Neural cell (in vitro differentiated cells): ENCODE measurements around the gene STEAP1B.

Experiments used
- CTCF ChIP-seq: fragments of 450-650 bp; IDR thresholded peaks from 2 replicates; pipeline ENCODE4 v1.5.1; 2014; ENCODE audit warnings: antibody characterized with exemption, mild to moderate bottlenecking, moderate library complexity; ENCODE audit not compliant: poor library complexity, severe bottlenecking
- EP300 ChIP-seq: fragments of 450-650 bp; conservative IDR thresholded peaks from 2 replicates; pipeline ENCODE4 v1.6.1; 2014; ENCODE audit warnings: antibody characterized with exemption, mild to moderate bottlenecking, moderate library complexity; ENCODE audit not compliant: poor library complexity, severe bottlenecking
- EZH2 ChIP-seq: fragments of 200-600, 300-800 bp; shearing (Covaris generic), sonication (generic); IDR thresholded peaks from 2 replicates; pipeline ENCODE4 v1.6.1; 2014; ENCODE audit warnings: antibody characterized with exemption, low read length, borderline replicate concordance, mild to moderate bottlenecking; ENCODE audit not compliant: insufficient read depth, poor library complexity, severe bottlenecking
- MXI1 ChIP-seq: fragments of 450-650 bp; conservative IDR thresholded peaks from 2 replicates; pipeline ENCODE4 v1.6.1; 2014; ENCODE audit warnings: antibody characterized with exemption, mild to moderate bottlenecking; ENCODE audit not compliant: poor library complexity, severe bottlenecking
- POLR2AphosphoS5 ChIP-seq: IDR thresholded peaks from 2 replicates; pipeline ENCODE4 v1.6.1; 2012
- TAF1 ChIP-seq: IDR thresholded peaks from 2 replicates; pipeline ENCODE4 v1.6.1; 2012; ENCODE audit warnings: low read depth

- TF ChIP-seq CTCF (no peak), EP300 (no peak), MXI1 (no peak), POLR2AphosphoS5 (no peak), TAF1 (no peak), EZH2 (no peak)
Measured at GRCh38 chr7:22546769-22547168, 46.8 kb upstream of the STEAP1B start.
